GM21360 (cell line): ENCODE data around the gene DNHD1.
A peak's percentile ranks its signal among the peaks of the same experiment; 100 is the strongest.
"Not testable (repeated sequence)": the region's sequence is repeated elsewhere in the genome, so short reads cannot be mapped to it uniquely, and the experiment has no call there.

Source experiments
- ATAC-seq: cut with Tn5 transposase; IDR thresholded peaks from one replicate; pipeline ENCODE4 v1.9.1; 2021; ENCODE audit warnings: mild to moderate bottlenecking, moderate library complexity; ENCODE audit not compliant: unreplicated experiment

The DNHD1 gene

GRCh38 chr11:6476571-6476970 lies 20.5 kb upstream of the DNHD1 start:
- ATAC-seq, result no peak

- ATAC-seq, result no peak
These were observed 16.7 kb upstream of the DNHD1 start for GRCh38 chr11:6480299-6480914.

DNA sequence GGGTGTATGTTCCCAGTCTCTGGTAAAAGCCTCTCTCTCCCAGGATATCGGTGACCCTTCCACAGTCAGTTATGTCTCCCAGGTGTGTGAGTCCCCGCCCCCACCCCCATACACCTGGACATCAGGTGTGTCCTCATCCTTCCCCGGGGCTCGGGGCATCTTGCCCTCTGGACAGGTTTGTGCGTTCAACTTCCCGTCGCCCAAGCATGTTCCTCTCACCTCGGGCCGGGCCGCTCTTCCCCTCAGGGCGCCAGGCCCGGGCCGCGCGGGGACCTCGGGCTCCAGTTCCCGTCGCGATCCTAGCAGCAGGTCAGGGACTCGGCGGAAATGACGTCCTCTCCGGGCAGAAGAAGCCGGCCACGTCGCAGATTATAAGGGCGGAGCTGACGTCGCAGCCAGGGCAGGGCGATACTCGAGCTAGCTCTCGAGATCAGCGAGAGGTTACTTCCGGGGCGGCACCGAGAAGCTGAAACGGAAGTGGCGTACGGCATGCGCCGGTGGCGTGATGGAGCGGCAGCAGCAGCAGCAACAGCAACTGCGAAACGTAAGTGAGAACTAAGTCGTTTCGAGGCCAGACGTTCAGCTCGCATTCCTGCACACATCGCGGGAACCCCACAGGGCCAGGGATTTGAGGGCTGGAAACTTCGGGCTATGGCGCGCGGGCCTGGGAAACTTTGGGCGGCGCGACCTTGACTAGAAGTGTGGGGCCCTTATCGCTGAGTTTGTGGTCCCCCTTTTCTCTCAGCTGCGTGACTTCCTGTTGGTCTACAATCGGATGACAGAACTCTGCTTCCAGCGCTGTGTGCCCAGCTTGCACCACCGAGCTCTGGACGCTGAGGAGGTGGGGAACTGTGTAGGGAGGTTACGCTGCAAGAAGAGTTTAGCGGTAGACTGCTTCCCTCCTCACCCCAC lies 15.8 kb upstream of the DNHD1 start, which contains the start of the genes ARFIP2 and TIMM10B:
ARFIP2 (minus strand) TSS at position 320 of the 912 bp plus-strand sequence. CDS start 910 bp downstream, outside the sequence.
TIMM10B (plus strand) TSS at position 490 of the 912 bp plus-strand sequence; CDS start at position 506, 16 bp downstream.
- peak; percentile 98 for ATAC-seq

- peak; percentile 1 for ATAC-seq
These were observed 15.2 kb upstream of the DNHD1 start for GRCh38 chr11:6481924-6482275.

DNA sequence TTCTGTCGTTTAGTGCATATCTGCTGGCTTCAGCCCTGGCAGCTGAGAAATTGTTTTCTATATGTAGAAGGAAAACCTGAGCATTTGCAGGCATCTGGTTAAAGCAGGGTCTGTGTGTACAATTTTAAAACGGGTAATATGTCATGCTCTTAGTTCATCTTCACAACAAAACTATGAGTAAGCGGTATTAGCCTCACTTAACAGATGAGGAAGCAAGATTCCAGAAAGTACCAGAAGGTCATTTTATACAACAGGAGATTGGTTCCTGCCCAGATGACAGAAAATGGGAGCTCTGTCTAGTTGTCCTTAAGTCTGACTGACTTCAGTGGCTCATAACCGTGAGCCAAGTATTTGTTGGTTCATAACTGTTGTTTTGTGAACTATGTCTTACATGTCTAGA lies 14.6 kb upstream of the DNHD1 start:
- ATAC-seq, result no peak

DNA sequence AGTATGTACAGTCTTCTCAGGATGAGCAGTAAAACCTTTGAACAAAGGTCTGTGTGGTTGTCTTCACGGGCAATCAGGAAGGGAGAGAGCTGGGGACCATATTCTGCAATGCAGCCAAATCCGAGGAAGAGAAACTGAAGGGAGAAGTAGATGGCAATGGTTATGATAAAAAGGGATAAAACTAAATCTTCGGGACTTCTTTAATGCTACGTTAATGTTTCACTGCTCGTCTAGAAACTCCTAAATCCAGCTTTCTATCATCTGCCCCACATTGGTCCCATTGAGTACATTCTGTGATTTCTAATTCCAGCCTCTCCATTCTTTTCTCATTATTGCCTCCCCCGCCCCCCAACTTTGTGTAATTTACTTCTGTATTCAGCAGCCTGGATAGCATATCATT lies 14.1 kb upstream of the DNHD1 start:
- no peak for ATAC-seq

GRCh38 chr11:6485661-6486060 lies 11.4 kb upstream of the DNHD1 start:
- no peak for ATAC-seq

GRCh38 chr11:6486256-6486655 lies 10.8 kb upstream of the DNHD1 start:
- ATAC-seq, result no peak

DNA sequence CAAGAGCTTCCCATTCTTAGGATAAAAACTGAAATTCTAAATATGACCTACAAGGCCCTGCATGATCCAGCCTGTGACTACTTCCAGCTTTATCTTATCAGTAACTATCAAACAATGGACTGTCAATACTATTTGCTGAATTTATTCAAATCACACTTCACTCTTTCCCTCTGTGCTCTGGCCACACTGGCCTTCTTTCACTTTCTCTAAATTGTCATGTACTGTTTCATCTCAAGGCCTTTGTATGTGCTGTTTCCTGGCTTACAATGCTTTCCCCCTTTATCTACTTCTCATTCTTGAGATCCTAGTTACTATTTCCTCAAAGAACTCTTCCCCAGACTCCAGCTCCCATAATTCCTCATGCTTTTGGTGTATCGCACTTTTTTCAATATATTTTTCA lies 10.1 kb upstream of the DNHD1 start:
- ATAC-seq, result no peak

DNA sequence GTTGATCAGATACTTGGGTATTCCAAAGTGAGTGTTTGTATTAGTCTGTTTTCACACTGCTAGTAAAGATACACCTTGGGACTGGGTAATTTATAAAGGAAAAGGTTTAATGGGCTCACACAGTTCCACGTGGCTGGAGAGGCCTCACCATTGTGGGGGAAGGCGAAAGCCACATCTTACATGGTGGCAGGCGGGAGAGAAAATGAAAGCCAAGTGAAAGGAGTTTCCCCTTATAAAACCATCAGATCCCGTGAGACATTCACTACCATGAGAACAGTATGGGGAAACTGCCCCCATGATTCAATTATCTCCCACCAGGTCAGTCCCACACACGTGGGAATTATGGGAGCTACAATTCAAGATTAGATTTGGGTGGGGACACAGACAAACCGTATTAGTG lies 8.7 kb upstream of the DNHD1 start:
- ATAC-seq, result no peak

DNA sequence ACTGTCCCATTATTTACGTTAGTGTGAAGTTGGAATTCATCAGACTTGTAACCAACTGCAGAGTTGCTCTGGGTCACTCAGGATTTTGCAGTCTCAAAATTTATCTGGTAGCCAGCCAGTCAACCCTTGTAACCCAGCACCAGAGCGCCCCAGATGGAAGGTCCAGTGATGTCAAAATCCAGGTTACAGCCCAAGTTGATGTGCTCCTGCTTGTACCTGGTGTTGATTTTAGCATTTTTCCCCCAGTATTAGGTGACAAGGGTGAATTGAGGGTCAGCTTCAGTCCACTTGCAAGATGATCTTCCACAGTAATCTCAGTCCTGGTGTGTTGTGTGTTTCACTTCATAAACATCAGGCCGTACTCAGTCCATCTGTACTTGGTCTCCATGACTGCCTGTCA lies 8.3 kb upstream of the DNHD1 start:
- no peak for ATAC-seq

DNA sequence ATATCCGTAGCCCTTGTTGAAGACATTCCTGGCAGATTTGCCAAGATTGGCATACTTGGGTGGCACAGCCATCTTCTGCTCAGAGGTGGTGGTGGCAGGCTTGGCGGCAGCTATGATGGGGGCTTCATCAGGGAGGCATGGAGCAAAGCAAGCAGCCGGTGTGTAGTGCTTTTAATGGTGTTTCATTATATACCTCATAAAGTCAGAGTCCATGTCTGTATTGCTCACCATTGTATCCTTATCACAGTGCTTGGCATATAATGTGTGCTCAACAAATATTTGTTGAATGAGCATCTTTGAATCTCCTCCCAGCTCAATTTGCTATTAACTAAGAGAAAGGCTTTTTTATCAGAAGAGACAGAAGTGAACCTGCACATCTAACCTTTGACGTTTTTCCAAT lies 7.8 kb upstream of the DNHD1 start:
- no peak for ATAC-seq

- no peak for ATAC-seq
These were observed 1.0 kb downstream of the DNHD1 start for GRCh38 chr11:6498121-6498520.

GRCh38 chr11:6498544-6498943 lies 1.5 kb downstream of the DNHD1 start:
- no peak for ATAC-seq

DNA sequence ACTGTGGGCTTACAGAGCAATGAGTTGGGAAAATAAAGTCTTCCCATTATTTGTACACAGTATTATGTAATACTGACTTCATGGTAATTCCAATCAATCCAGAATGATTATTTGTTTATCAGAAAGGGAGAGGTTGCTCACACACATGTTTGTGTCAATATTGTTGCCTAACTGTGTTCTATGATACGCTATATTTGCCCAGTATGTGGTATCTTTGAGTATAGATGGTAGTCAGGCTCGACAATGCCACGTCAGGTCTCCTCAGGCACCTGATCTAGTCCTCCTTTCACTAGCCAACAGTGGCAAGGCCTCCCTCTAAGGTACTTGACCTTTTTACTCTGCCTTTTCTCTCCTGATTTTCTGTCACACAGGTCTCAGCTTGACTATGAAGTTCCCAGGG lies 5.3 kb downstream of the DNHD1 start:
- ATAC-seq, result no peak

GRCh38 chr11:6504166-6504565 lies 7.1 kb downstream of the DNHD1 start:
- ATAC-seq, result no peak

DNA sequence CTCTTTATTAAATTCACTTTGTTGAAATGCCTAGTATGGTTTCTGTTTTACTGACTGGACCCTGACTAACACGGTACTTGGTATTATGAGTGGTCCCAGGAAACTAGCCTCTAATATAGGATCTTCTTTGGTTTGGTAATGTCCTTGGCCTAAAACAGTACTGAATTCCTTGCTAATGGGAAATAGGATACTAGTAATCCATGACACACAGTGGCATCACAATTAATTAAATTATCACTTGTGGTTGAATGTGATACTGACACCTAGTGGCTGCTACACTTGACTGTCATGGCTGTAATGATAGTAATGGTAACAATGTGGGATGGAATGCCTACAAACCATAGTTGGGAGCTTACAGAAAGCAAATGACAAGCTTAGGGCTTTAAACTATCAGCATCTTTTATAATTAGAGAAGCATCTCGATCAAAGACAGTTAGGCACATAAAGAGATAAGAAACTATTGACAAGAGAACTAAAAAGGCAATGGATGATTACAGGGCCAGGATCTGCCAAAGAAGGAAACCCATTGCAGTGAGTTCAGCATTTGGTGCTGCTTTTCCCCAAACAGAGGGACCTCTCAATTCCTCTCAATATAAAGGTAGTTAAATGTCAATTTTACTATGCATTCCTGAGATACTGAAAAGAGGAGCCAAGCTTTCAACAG lies 8.6 kb downstream of the DNHD1 start:
- peak; percentile 52 for ATAC-seq

DNA sequence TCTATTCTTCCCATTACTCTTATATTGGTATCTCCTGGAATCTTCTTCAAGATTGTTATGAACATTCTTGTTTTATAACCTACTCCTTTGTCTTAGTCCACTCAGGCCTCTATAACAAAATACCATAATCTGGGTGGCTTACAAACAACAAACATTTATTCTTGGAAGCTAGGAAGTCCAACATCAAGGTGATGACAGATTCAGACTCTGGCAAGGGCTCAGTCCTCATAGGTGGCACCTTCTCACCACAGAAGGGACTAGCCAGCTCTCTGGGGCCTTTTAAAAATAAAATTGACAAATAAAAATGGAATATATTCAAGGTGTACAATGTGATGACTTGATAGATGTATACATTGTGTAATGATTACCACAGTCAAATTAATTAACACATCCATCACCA lies 19.8 kb downstream of the DNHD1 start:
- no peak for ATAC-seq

- ATAC-seq, result no peak
These were observed 23.2 kb downstream of the DNHD1 start for GRCh38 chr11:6520265-6520664.

GRCh38 chr11:6521946-6522345 lies 24.9 kb downstream of the DNHD1 start:
- ATAC-seq, result not testable (repeated sequence)

GRCh38 chr11:6523253-6523652 lies 26.2 kb downstream of the DNHD1 start:
- ATAC-seq, result no peak
